B cell (primary cell): ENCODE results near the gene EMP2. TPM values are rescaled to one million over a fixed set of nuclear protein-coding genes. Genes with fewer than 3 reads are reported as not detected.

Source experiments
- ATAC-seq: fragments of 200-7000 bp; cut with Tn5 transposase; one replicate; pipeline ENCODE4 v1.10.0; 2021; ENCODE audit warnings: low read depth, mild to moderate bottlenecking, moderate number of reproducible peaks, moderate library complexity
- CTCF ChIA-PET: fragments of 350-600 bp; sonication (Branson Sonifier 250); formaldehyde crosslinking; loops from one replicate; lab custom pipeline; 2021; ENCODE audit warnings: antibody characterized with exemption, inconsistent platforms; lab: Charles Lee
- POLR2A ChIA-PET: fragments of 350-600 bp; sonication (Branson Sonifier 250); formaldehyde crosslinking; loops from one replicate; lab custom pipeline; 2021; ENCODE audit warnings: antibody characterized with exemption; lab: Charles Lee
- DNase-seq: peaks from one replicate; pipeline ENCODE4 v3.0.0; 2013
- H2AFZ ChIP-seq: 2 replicates; pipeline ENCODE4 v1.6.1; 2012; ENCODE audit warnings: mild to moderate bottlenecking, low read depth, low read length; ENCODE audit not compliant: insufficient read depth, poor library complexity, severe bottlenecking
- H3K27ac ChIP-seq, 2 donors: 1 replicate in 1 of 2; 2 replicates in 1 of 2; pipeline ENCODE4 v1.5.1; 2012 to 2013; ENCODE audit warnings: low read length in 2 of 2, mild to moderate bottlenecking in 2 of 2, moderate library complexity in 1 of 2
- H3K27me3 ChIP-seq, 4 experiments: fragments of 200-600 bp in 1 of 4; sonication (generic) in 1 of 4; replicated peaks in 1 of 4; 1 replicate in 2 of 4; 2 replicates in 2 of 4; pipeline versions ENCODE4 v1.6.1 to v1.7.0; 2013 to 2016; ENCODE audit warnings: low read length in 3 of 4, mild to moderate bottlenecking in 2 of 4, mixed read lengths in 1 of 4, moderate library complexity in 1 of 4; ENCODE audit not compliant: insufficient read depth in 4 of 4, control insufficient read depth in 3 of 4; ENCODE audit errors: control extremely low read depth in 1 of 4
- H3K36me3 ChIP-seq, 2 experiments: replicated peaks in 1 of 2; 1 replicate in 1 of 2; 2 replicates in 1 of 2; pipeline versions ENCODE4 v1.6.1 to v1.7.1; 2013; ENCODE audit warnings: low read length in 1 of 2; ENCODE audit not compliant: insufficient read depth in 2 of 2, control insufficient read depth in 1 of 2; ENCODE audit errors: control extremely low read depth in 1 of 2, extremely low read depth in 1 of 2
- H3K4me1 ChIP-seq, 2 donors: fragments of 200-600 bp in 1 of 2; sonication (generic) in 1 of 2; 1 replicate in 1 of 2; 2 replicates in 1 of 2; pipeline versions ENCODE4 v1.5.1 to v1.6.1; 2013 to 2017; ENCODE audit warnings: low read length in 2 of 2; ENCODE audit not compliant: control insufficient read depth in 2 of 2, insufficient read depth in 2 of 2
- H3K4me2 ChIP-seq: replicated peaks from 2 replicates; pipeline ENCODE3; 2012; ENCODE audit warnings: mild to moderate bottlenecking, low read depth, low read length; ENCODE audit not compliant: poor library complexity, severe bottlenecking
- H3K4me3 ChIP-seq, 5 experiments: fragments of 200-600 bp in 1 of 5; sonication (generic) in 1 of 5; 1 replicate in 3 of 5; 2 replicates in 2 of 5; pipeline versions ENCODE4 v1.5.1 to v1.7.0; 2011 to 2016; ENCODE audit warnings: low read length in 4 of 5, mild to moderate bottlenecking in 4 of 5, low read depth in 2 of 5, control low read depth in 1 of 5, moderate library complexity in 1 of 5; ENCODE audit not compliant: insufficient read depth in 1 of 5; ENCODE audit errors: control extremely low read depth in 1 of 5, extremely low read depth in 1 of 5
- H3K79me2 ChIP-seq: fragments of 200-600 bp; sonication (generic); one replicate; pipeline ENCODE4 v1.6.0; 2016; ENCODE audit warnings: low read length; ENCODE audit not compliant: control insufficient read depth, insufficient read depth
- H3K9ac ChIP-seq: fragments of 200-600 bp; sonication (generic); 2 replicates; pipeline ENCODE4 v1.6.1; 2017; ENCODE audit warnings: mild to moderate bottlenecking, low read length, moderate library complexity
- H3K9me3 ChIP-seq, 3 donors: one replicate each; pipeline versions ENCODE4 v1.6.1 to v1.7.1; 2013; ENCODE audit warnings: low read length in 2 of 3; ENCODE audit not compliant: control insufficient read depth in 2 of 3, insufficient read depth in 1 of 3; ENCODE audit errors: control extremely low read depth in 1 of 3
- H4K20me1 ChIP-seq: 2 replicates; pipeline ENCODE4 v1.6.0; 2012; ENCODE audit warnings: mild to moderate bottlenecking, low read length; ENCODE audit not compliant: insufficient read depth, control insufficient read depth, poor library complexity, severe bottlenecking
- H3K27ac Mint-ChIP-seq: one replicate; pipeline ENCODE4 v1.8.0; 2021; ENCODE audit warnings: mixed read lengths
- H3K27me3 Mint-ChIP-seq: one replicate; pipeline ENCODE4 v1.8.0; 2021; ENCODE audit warnings: mixed read lengths
- H3K4me1 Mint-ChIP-seq: one replicate; pipeline ENCODE4 v1.8.0; 2021; ENCODE audit warnings: mixed read lengths
- H3K4me3 Mint-ChIP-seq: one replicate; pipeline ENCODE4 v1.8.0; 2021; ENCODE audit warnings: mixed read lengths
- H3K9me3 Mint-ChIP-seq: one replicate; pipeline ENCODE4 v1.8.0; 2022; ENCODE audit warnings: mixed read lengths; ENCODE audit not compliant: insufficient read depth
- CTCF ChIP-seq: fragments of 200-600 bp; IDR thresholded peaks from one replicate; pipeline ENCODE4 v1.8.0; 2022; ENCODE audit warnings: antibody characterized with exemption, mild to moderate bottlenecking
- EZH2 ChIP-seq: IDR thresholded peaks from 2 replicates; pipeline ENCODE4 v1.6.1; 2012; ENCODE audit warnings: borderline replicate concordance, low read depth, mild to moderate bottlenecking, moderate library complexity, low read length; ENCODE audit not compliant: insufficient read depth, poor library complexity, severe bottlenecking
- WGBS: methylation state at CpG from one replicate; pipeline ENCODE4 v1.1.5; 2013; ENCODE audit warnings: missing lambda C conversion rate; ENCODE audit not compliant: insufficient coverage; 5-methylcytosine and 5-hydroxymethylcytosine counted together
- intact Hi-C: fragments of 100-400 bp; cut with micrococcal nuclease; formaldehyde crosslinking; loops from one replicate; pipeline ENCODE4 v1.10.0; 2022
- polyA minus RNA-seq: library from RNA; depleted of rRNA, polyadenylated mRNA; stranded (reverse); fragments of >200 nt; gene quantifications from 2 replicates; pipeline ENCODE4 v1.2.3, GENCODE V29; 2012
- polyA plus RNA-seq: library from polyadenylated mRNA; depleted of rRNA; stranded (reverse); fragments of >200 nt; gene quantifications from 2 replicates; pipeline ENCODE4 v1.2.3, GENCODE V29; 2012
- total RNA-seq, 2 donors: library from RNA; stranded (reverse); fragments of 120-200 nt in 1 of 2; gene quantifications; 1 replicate in 1 of 2; 2 replicates in 1 of 2; pipeline versions ENCODE4 v1.2.3 to v1.2.4, GENCODE V29; 2013 to 2022

The EMP2 gene
- total RNA-seq (not detected in 2 replicates), polyA plus RNA-seq (0.01 and 0.06 TPM in 2 replicates), polyA minus RNA-seq (0.07 and 0.09 TPM in 2 replicates)
- 1.4 TPM for total RNA-seq (2013)

- Histone ChIP-seq H3K4me1 (peaks cover 14 to 20% of the 10 kb centered on the region in 2 donors), H3K4me2 (peak within 1 kb of the TSS; percentile 93), H3K27me3 (peaks cover 0 to 48% (median 21%) of the 10 kb centered on the region in 4 experiments), H2AFZ (peak within 1 kb of the TSS; percentile 76), H3K79me2 (no peaks in the 10 kb centered on the region), H4K20me1 (no peaks in the 10 kb centered on the region), H3K9ac (peak within 1 kb of the TSS; percentile 59), H3K36me3 (no peaks in the 10 kb centered on the region), H3K9me3 (peaks cover 0 to 5% (median 0%) of the 10 kb centered on the region in 3 donors), H3K27ac (no peak within 1 kb of the TSS), H3K4me3 (peak within 1 kb of the TSS in 4 of 5 experiments; percentile 38 to 69 (median 54))
- ATAC-seq: peak; percentile 21
- peak within 1 kb of the TSS; percentile 80 for H3K4me3 Mint-ChIP-seq
- 3% methylated on average over 90 of the region's 91 CpGs for WGBS
- no peak within 1 kb of the TSS for H3K27ac Mint-ChIP-seq
- intact Hi-C loops: no loop called here
- H3K27me3 Mint-ChIP-seq: peaks cover 57% of the 10 kb centered on the region
- peaks cover 7% of the 10 kb centered on the region for H3K4me1 Mint-ChIP-seq
- no peaks in the 10 kb centered on the region for H3K9me3 Mint-ChIP-seq
- TF ChIP-seq CTCF (peak; percentile 26), EZH2 (peak; percentile 46)
- ChIA-PET POLR2A (no interaction called here), CTCF (no interaction called here)
- peak; percentile 23 for DNase-seq
Measured at GRCh38 chr16:10579965-10580882, at the start of gene EMP2. Gene EMP2 (minus strand): TSS chr16:10580598. CDS start chr16:10547617, 32,981 bp downstream.

GRCh38 chr16:10629592-10629963 lies 49.2 kb upstream of the EMP2 start:
- Histone ChIP-seq H3K27ac (no peak overlapping the region), H3K79me2 (no peaks in the 10 kb centered on the region), H3K4me2 (no peak overlapping the region), H3K9me3 (peaks cover 0 to 6% (median 0%) of the 10 kb centered on the region in 3 donors), H3K27me3 (peaks cover 0 to 3% (median 0%) of the 10 kb centered on the region in 4 experiments), H3K9ac (no peak overlapping the region), H3K4me3 (no peak overlapping the region), H3K36me3 (no peaks in the 10 kb centered on the region), H3K4me1 (no peaks in the 10 kb centered on the region), H2AFZ (no peak overlapping the region), H4K20me1 (no peaks in the 10 kb centered on the region)
- intact Hi-C loops: no loop called here
- TF ChIP-seq EZH2: no peak
- no peak for TF ChIP-seq CTCF
- H3K9me3 Mint-ChIP-seq: no peaks in the 10 kb centered on the region
- ChIA-PET CTCF (no interaction called here), POLR2A (no interaction called here)
- H3K27me3 Mint-ChIP-seq: peaks cover 29% of the 10 kb centered on the region
- no peaks in the 10 kb centered on the region for H3K4me1 Mint-ChIP-seq
- DNase-seq (no peak), ATAC-seq (no peak)
- 68% methylated on average over 6 of the region's 6 CpGs for WGBS
- no peak overlapping the region for H3K27ac Mint-ChIP-seq
- H3K4me3 Mint-ChIP-seq: no peak overlapping the region
